ENCODE measurements around the gene CYP19A1.

- TF ChIP-seq POLR2AphosphoS5 (IDR thresholded peaks at IDR 0.05; ENCODE audit: low read depth, low read length) (no peak), TAF1 (IDR thresholded peaks at IDR 0.05; ENCODE audit: borderline replicate concordance, insufficient read depth, low read length) (no peak), SIN3A (IDR thresholded peaks at IDR 0.05; ENCODE audit: borderline replicate concordance, insufficient read depth, low read length) (no peak)
Observed at GRCh38 chr15:51334011-51334451, 4.4 kb downstream of the CYP19A1 start.

Measured in PFSK-1 (cell line).